GM23338 (cell line): ENCODE results near the gene HMGXB3.

ENCODE experiments used
- CREB1 ChIP-seq: fragments of 250-450 bp; sonication (Bioruptor Pico); IDR thresholded peaks from 2 replicates; pipeline ENCODE4 v1.5.0; 2020; ENCODE audit warnings: low read depth, mild to moderate bottlenecking, moderate library complexity
- ETS1 ChIP-seq: IDR thresholded peaks from 2 replicates; pipeline ENCODE4 v1.6.1; 2016; ENCODE audit warnings: antibody characterized with exemption
- EZH2 ChIP-seq: fragments of 200-600 bp; sonication (generic); IDR thresholded peaks from one replicate; pipeline ENCODE4 v1.8.0; 2017; ENCODE audit warnings: antibody characterized with exemption, mild to moderate bottlenecking, low read depth; ENCODE audit not compliant: unreplicated experiment
- EZH2phosphoT487 ChIP-seq: fragments of 200-600 bp; sonication (generic); IDR thresholded peaks from one replicate; pipeline ENCODE4 v1.8.1; 2018; ENCODE audit warnings: antibody characterized with exemption; ENCODE audit not compliant: unreplicated experiment
- JUNB ChIP-seq: IDR thresholded peaks from one replicate; pipeline ENCODE4 v1.6.1; 2016; ENCODE audit warnings: antibody characterized with exemption; ENCODE audit not compliant: unreplicated experiment
- NANOG ChIP-seq: IDR thresholded peaks from 2 replicates; pipeline ENCODE4 v1.6.1; 2016; ENCODE audit warnings: antibody characterized with exemption, borderline replicate concordance
- POLR2AphosphoS5 ChIP-seq: IDR thresholded peaks from 2 replicates; pipeline ENCODE4 v1.6.1; 2016; ENCODE audit warnings: antibody characterized with exemption, low read depth
- ZNF114 ChIP-seq: fragments of 250-450 bp; sonication (Bioruptor Pico); IDR thresholded peaks from 2 replicates; pipeline ENCODE4 v1.5.0; 2020; ENCODE audit warnings: mild to moderate bottlenecking, moderate library complexity
- TF ChIP-seq, protein P1 (sequence below), 2 experiments: fragments of 200-600 bp in 1 of 2; sonication (generic) in 1 of 2; conservative IDR thresholded peaks; 2 replicates each; pipeline versions ENCODE4 v1.5.1 to v1.6.1; 2016 to 2017; ENCODE audit warnings: antibody characterized with exemption in 2 of 2, low read depth in 2 of 2, mild to moderate bottlenecking in 2 of 2, moderate library complexity in 1 of 2
- TF ChIP-seq, protein P2 (sequence below): IDR thresholded peaks from one replicate; pipeline ENCODE4 v1.6.1; 2018; ENCODE audit warnings: antibody characterized with exemption; ENCODE audit not compliant: unreplicated experiment

- TF ChIP-seq, protein P1, sequence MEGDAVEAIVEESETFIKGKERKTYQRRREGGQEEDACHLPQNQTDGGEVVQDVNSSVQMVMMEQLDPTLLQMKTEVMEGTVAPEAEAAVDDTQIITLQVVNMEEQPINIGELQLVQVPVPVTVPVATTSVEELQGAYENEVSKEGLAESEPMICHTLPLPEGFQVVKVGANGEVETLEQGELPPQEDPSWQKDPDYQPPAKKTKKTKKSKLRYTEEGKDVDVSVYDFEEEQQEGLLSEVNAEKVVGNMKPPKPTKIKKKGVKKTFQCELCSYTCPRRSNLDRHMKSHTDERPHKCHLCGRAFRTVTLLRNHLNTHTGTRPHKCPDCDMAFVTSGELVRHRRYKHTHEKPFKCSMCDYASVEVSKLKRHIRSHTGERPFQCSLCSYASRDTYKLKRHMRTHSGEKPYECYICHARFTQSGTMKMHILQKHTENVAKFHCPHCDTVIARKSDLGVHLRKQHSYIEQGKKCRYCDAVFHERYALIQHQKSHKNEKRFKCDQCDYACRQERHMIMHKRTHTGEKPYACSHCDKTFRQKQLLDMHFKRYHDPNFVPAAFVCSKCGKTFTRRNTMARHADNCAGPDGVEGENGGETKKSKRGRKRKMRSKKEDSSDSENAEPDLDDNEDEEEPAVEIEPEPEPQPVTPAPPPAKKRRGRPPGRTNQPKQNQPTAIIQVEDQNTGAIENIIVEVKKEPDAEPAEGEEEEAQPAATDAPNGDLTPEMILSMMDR (conservative IDR thresholded peaks at IDR 0.05; ENCODE audit: low read depth in 2 of 2): no peak
- TF ChIP-seq EZH2 (no peak), POLR2AphosphoS5 (no peak), ETS1 (no peak), EZH2phosphoT487 (no peak), JUNB (no peak), NANOG (no peak), CREB1 (CRISPR knock-in tag) (no peak), ZNF114 (CRISPR knock-in tag) (no peak)
- TF ChIP-seq, protein P2, sequence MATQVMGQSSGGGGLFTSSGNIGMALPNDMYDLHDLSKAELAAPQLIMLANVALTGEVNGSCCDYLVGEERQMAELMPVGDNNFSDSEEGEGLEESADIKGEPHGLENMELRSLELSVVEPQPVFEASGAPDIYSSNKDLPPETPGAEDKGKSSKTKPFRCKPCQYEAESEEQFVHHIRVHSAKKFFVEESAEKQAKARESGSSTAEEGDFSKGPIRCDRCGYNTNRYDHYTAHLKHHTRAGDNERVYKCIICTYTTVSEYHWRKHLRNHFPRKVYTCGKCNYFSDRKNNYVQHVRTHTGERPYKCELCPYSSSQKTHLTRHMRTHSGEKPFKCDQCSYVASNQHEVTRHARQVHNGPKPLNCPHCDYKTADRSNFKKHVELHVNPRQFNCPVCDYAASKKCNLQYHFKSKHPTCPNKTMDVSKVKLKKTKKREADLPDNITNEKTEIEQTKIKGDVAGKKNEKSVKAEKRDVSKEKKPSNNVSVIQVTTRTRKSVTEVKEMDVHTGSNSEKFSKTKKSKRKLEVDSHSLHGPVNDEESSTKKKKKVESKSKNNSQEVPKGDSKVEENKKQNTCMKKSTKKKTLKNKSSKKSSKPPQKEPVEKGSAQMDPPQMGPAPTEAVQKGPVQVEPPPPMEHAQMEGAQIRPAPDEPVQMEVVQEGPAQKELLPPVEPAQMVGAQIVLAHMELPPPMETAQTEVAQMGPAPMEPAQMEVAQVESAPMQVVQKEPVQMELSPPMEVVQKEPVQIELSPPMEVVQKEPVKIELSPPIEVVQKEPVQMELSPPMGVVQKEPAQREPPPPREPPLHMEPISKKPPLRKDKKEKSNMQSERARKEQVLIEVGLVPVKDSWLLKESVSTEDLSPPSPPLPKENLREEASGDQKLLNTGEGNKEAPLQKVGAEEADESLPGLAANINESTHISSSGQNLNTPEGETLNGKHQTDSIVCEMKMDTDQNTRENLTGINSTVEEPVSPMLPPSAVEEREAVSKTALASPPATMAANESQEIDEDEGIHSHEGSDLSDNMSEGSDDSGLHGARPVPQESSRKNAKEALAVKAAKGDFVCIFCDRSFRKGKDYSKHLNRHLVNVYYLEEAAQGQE: no peak
Measured at GRCh38 chr5:150015415-150015814, 14.9 kb downstream of the HMGXB3 start.
